HG03139 (cell line): ENCODE measurements around the gene CDC7.
"Not testable (repeated sequence)": the region's sequence is repeated elsewhere in the genome, so short reads cannot be mapped to it uniquely, and the experiment has no call there.

Experiments used
- ATAC-seq: cut with Tn5 transposase; IDR thresholded peaks from one replicate; pipeline ENCODE4 v1.9.1; 2021; ENCODE audit not compliant: unreplicated experiment

CDC7 gene

DNA sequence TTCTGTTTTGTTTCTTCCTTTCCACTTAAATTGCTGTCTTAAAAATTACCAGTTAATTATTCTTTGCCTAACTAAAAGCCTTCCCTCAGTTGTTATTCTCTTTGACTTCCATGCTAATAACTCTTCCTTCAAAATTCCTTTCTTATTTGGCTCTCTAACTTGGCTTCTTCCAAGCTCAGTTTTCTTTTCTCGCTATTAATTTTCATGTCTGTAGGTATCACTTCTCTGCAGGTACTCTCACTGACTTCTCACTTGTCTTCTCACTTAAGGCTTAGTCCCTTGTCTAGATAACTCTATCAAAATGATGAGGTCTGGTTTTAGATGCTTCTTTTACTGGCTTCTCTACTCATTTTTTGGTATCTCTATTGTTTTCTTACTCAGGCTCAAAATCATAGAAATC is 10.1 kb downstream of the CDC7 start:
- ATAC-seq, result no peak

- no peak for ATAC-seq
These were observed 10.7 kb downstream of the CDC7 start for GRCh38 chr1:91511386-91511785.

DNA sequence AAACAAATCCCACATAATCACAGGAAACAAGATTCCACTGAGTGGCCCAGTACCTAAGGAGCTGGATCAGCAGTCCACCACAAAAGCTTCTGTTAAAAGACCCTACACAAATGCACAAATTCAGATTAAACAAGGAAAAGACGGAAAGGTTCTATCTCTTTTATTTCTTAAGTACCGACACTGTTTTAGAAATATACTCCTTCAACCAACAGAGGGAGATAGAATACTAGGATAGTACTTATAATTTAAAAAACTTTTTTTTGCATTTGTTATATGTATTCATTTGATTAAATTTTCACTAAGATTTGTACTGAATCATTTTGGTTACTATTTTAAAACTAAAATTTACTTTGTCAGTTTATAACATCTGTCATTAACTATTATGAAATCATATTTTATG is 12.5 kb downstream of the CDC7 start:
- no peak for ATAC-seq

GRCh38 chr1:91513706-91514105 is 13.1 kb downstream of the CDC7 start:
- ATAC-seq, result no peak

- no peak for ATAC-seq
These were observed 15.3 kb downstream of the CDC7 start for GRCh38 chr1:91515994-91516393.

GRCh38 chr1:91516605-91517004 is 16.0 kb downstream of the CDC7 start:
- not testable (repeated sequence) for ATAC-seq

DNA sequence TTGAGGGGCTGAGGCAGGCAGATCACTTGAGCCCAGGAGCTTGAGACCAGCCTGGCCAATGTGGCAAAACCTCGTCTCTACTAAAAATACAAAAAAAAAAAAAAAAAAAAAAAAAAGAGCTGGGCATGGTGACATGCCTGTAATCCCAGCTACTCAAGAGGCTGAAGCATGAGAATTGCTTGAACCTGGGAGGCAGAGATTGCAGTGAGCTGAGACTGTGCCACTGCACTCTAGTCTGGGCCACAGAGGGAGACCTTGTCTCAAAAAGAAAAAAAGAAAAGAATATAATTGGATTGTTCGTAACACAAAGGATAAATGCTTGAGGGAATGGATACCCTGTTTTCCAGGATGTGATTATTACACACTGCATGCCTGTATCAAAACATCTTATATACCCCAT is 18.5 kb downstream of the CDC7 start:
- not testable (repeated sequence) for ATAC-seq

GRCh38 chr1:91520942-91521507 is 20.4 kb downstream of the CDC7 start:
- ATAC-seq, result no peak

DNA sequence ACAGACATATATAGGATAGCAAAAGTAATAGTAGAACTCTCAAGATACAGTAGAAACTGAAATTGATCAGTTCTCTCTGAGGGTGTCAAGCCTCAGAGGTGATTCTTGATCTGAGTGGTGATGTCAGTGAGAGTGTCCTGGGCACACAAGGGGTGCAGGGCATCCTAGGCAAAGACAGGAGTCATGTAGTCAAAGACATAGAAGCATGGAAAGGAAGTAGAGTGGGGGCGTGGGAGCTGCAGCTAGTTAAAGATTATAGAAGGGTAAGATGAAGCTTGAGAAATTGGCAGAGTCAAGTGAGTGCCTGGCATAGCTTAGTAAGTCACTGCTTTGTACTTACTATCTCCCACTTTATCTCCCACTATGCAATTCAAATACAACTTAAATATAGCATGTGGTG is 22.8 kb downstream of the CDC7 start:
- ATAC-seq, result peak; percentile 93

- no peak for ATAC-seq
These were observed 25.8 kb downstream of the CDC7 start for GRCh38 chr1:91526496-91526895.

DNA sequence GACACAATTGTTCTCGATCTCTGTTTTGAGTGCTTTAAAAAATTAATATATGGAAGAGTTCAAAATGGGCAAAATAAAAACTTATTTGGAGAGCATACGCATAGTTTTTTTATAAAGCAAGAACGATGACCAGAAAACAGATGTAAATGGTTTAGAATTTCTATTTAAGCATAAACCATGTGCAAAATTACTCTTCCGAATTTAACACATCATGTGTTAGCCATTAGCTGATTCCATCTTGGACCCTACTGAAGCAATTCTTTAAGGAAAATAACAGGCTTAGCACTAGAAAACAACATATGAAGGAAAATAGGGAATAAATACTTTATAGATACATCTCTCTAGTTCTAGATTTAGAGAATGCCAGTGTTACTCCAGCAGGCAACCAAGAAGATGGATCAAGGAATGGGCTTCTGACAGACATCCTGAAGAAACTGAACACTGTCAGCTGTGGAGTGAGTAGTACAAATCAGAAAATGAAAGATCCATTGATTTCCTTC is 26.7 kb downstream of the CDC7 start:
- ATAC-seq, result no peak

GRCh38 chr1:91527781-91528180 is 27.1 kb downstream of the CDC7 start:
- no peak for ATAC-seq

DNA sequence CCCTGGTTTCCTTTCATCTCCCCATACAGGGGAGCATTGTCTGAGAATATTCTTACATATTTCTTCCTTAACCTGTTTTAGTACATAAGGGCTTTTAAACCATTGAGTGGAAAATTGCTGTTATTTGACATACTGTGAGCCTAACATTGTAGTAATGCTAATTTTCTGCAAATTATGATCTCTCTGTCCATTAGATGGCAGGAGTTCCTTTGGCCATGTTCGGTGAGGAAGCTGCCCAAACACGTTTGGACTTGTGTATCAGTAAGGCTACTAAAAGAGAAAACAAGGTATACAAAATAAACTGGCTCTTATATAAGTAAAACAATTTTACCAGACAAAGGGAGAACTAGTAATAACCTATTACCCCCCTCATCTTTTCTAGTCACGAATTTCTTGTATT is 29.2 kb downstream of the CDC7 start:
- ATAC-seq, result no peak

- no peak for ATAC-seq
These were observed 32.8 kb downstream of the CDC7 start for GRCh38 chr1:91533361-91534024.

GRCh38 chr1:91535441-91535840 is 34.8 kb downstream of the CDC7 start:
- no peak for ATAC-seq

GRCh38 chr1:91537281-91537986 is 36.8 kb downstream of the CDC7 start:
- ATAC-seq, result no peak

- ATAC-seq, result no peak
These were observed 37.3 kb downstream of the CDC7 start for GRCh38 chr1:91537987-91538304.

DNA sequence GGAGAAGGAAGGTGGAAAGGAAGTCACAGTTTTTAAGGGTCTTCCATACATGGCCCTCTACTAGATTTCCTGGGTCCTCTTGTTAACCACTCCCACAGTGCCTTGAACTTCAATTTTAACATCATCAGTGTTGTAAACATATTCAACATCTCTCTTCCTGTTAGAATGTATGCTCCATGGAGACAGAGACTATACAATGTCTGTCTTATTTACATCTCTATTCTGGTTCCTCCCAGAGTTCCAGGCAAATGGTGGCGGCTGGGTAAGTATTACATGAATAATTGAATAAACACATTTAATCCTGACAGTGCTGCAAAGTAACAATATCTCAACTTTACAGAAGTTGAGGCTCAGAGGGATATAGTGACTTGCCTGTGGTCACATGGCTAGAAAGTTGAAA is 40.3 kb downstream of the CDC7 start:
- no peak for ATAC-seq

DNA sequence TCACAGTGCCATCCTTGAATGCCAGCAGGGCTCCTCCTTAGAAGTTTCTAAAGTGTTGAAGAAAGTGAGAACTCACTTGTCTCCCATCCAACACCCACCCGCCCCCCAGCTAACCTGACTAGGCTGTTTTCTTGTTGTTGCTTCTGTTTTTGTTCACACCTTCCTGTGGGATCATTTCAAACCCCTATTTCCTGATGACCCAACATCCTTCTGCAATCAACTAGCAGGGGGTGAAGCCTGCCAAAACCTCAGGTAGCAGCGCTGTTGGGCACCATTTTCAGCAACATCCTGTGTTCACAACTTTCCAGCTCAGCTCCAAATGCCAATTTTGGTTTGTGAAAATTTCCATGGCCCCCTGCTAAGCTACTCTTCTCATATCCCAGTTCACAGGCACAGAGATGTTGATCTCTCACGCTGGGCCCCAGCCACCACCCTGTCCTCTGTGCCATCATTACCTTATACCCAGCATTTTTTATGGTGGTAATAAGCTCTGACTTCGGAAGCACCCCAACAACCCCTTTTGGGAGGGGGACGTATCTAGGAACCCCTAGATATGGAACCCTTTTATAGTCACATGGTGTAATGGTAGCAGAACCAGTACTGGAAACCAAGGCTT is 41.4 kb downstream of the CDC7 start:
- no peak for ATAC-seq

GRCh38 chr1:91545506-91546300 is 45.1 kb downstream of the CDC7 start:
- no peak for ATAC-seq

- ATAC-seq, result no peak
These were observed 45.6 kb downstream of the CDC7 start for GRCh38 chr1:91546301-91546581.
